Keratinocyte (primary cell): ENCODE data around the gene RAB30. TPM values are rescaled to one million over a fixed set of nuclear protein-coding genes. Genes with fewer than 3 reads are reported as not detected.
A peak's percentile ranks its signal among the peaks of the same experiment; 100 is the strongest.

Source experiments
- DNase-seq: peaks from one replicate; pipeline ENCODE4 v3.0.0-alpha.2; 2011; ENCODE audit warnings: low read depth, missing footprints, low spot score
- FAIRE-seq: peaks from 2 replicates; lab custom pipeline; 2011; peaks lifted over from hg19 to GRCh38; lab: Jason Lieb, UNC
- H2AFZ ChIP-seq: 2 replicates; pipeline ENCODE4 v1.6.0; 2012; ENCODE audit warnings: low read length, control low read depth, inconsistent platforms; ENCODE audit not compliant: control insufficient read depth
- H3K27ac ChIP-seq: 2 replicates; pipeline ENCODE4 v1.5.1; 2011; ENCODE audit warnings: low read length; ENCODE audit not compliant: control insufficient read depth, insufficient read depth
- H3K27me3 ChIP-seq: 3 replicates; pipeline ENCODE4 v1.6.0; 2011; ENCODE audit warnings: low read length; ENCODE audit not compliant: control insufficient read depth, insufficient read depth; ENCODE audit errors: extremely low read depth
- H3K36me3 ChIP-seq, 2 experiments: 2 replicates in 1 of 2; 3 replicates in 1 of 2; pipeline ENCODE4 v1.5.1; 2011; ENCODE audit warnings: low read length in 2 of 2, mild to moderate bottlenecking in 1 of 2; ENCODE audit not compliant: control insufficient read depth in 2 of 2, insufficient read depth in 2 of 2; ENCODE audit errors: extremely low read depth in 1 of 2
- H3K4me1 ChIP-seq: 3 replicates; pipeline ENCODE4 v1.5.1; 2011; ENCODE audit warnings: low read length; ENCODE audit not compliant: control insufficient read depth, insufficient read depth; ENCODE audit errors: extremely low read depth
- H3K4me2 ChIP-seq: 3 replicates; pipeline ENCODE4 v1.6.0; 2011; ENCODE audit warnings: low read depth, low read length; ENCODE audit not compliant: control insufficient read depth, insufficient read depth; ENCODE audit errors: extremely low read depth
- H3K4me3 ChIP-seq, 3 experiments: fragments of 200-600 bp in 1 of 3; sonication (generic) in 1 of 3; 2 replicates in 2 of 3; 3 replicates in 1 of 3; pipeline ENCODE4 v1.5.1; 2011 to 2016; ENCODE audit warnings: low read length in 3 of 3, mild to moderate bottlenecking in 3 of 3, control low read depth in 2 of 3, inconsistent platforms in 1 of 3, low read depth in 1 of 3, mixed read lengths in 1 of 3, mixed run types in 1 of 3, moderate library complexity in 1 of 3; ENCODE audit not compliant: control insufficient read depth in 2 of 3, insufficient read depth in 2 of 3; ENCODE audit errors: extremely low read depth in 1 of 3
- H3K79me2 ChIP-seq: 2 replicates; pipeline ENCODE4 v1.6.0; 2012; ENCODE audit warnings: low read length; ENCODE audit not compliant: control insufficient read depth, insufficient read depth
- H3K9ac ChIP-seq: 3 replicates; pipeline ENCODE4 v1.6.0; 2011; ENCODE audit warnings: low read length; ENCODE audit not compliant: control insufficient read depth, insufficient read depth; ENCODE audit errors: extremely low read depth
- H3K9me1 ChIP-seq: 3 replicates; pipeline ENCODE4 v1.6.0; 2011; ENCODE audit warnings: low read length; ENCODE audit not compliant: control insufficient read depth, insufficient read depth; ENCODE audit errors: extremely low read depth
- H3K9me3 ChIP-seq: 2 replicates; pipeline ENCODE4 v1.5.1; 2012; ENCODE audit warnings: low read depth, low read length; ENCODE audit not compliant: control insufficient read depth
- H4K20me1 ChIP-seq: 3 replicates; pipeline ENCODE4 v1.6.0; 2011; ENCODE audit warnings: low read length; ENCODE audit not compliant: control insufficient read depth, insufficient read depth; ENCODE audit errors: extremely low read depth
- EZH2 ChIP-seq: IDR thresholded peaks from one replicate; pipeline ENCODE4 v1.6.1; 2012; ENCODE audit warnings: inconsistent platforms, mild to moderate bottlenecking, low read length, moderate library complexity
- dilution Hi-C: fragments of 300-500 bp; cut with MboI; formaldehyde crosslinking; loops from one replicate; pipeline ENCODE4 v1.7.0; 2020; ENCODE audit warnings: low sequenced_read_pairs; ENCODE audit not compliant: extremely low pct_ligation_motif_present
- polyA plus RNA-seq, 5 experiments: library from polyadenylated mRNA; depleted of rRNA in 3 of 5; stranded (reverse) in 3 of 5; stranded (forward) in 1 of 5; unstranded in 1 of 5; fragments of >200 nt; gene quantifications; 1 replicate in 1 of 5; 2 replicates in 3 of 5; 3 replicates in 1 of 5; pipeline versions ENCODE4 v1.2.1 to v1.2.3, GENCODE V29; 2011 to 2012; ENCODE audit warnings: missing spikeins in 2 of 5, low read depth in 1 of 5, low replicate concordance in 1 of 5
- TF ChIP-seq, protein P1 (sequence below), 3 experiments: IDR thresholded peaks in 1 of 3; conservative IDR thresholded peaks in 1 of 3; optimal IDR thresholded peaks in 1 of 3; 2 replicates in 2 of 3; 3 replicates in 1 of 3; pipeline versions ENCODE3 to v1.5.1; 2011; ENCODE audit warnings: low read length in 3 of 3, mild to moderate bottlenecking in 3 of 3, moderate library complexity in 2 of 3, control low read depth in 1 of 3, inconsistent platforms in 1 of 3; ENCODE audit not compliant: insufficient read depth in 2 of 3; ENCODE audit errors: extremely low read depth in 1 of 3

Gene RAB30
- polyA plus RNA-seq, 1 donor (not counting 4 experiments of a cell fraction or from before 2014, with no cell fraction given): 9.3 TPM

DNA sequence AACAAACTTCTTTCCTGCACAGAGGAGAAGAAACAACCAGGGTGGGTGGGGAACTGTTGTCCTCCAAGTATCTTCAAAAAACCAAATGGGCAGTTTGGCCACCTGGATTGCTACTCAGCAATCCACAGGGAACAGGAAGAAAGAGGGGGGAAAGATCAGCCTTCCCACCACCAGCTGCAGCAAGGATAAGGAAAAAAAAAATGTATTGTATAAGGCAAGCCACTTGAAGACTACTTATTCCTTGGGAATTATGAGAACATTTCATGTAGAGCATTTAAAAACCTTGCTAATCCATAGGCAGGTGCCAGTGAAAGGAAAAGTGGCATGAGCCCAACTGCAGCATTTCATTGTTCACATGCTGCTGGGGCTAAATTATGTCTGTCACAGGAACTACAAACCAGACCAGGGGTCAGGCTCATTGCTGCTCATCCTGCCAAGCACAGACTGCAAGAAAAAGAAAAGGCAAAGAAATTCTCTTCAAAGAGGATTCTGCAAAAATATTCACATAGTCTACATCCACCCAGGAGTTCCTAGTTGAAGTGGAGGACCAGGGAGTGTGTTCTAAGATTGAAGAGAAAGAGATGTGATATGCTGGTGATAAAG, 2.2 kb downstream of the RAB30 start:
- DNase-seq (no peak), FAIRE-seq (no peak)
- TF ChIP-seq, protein P1, sequence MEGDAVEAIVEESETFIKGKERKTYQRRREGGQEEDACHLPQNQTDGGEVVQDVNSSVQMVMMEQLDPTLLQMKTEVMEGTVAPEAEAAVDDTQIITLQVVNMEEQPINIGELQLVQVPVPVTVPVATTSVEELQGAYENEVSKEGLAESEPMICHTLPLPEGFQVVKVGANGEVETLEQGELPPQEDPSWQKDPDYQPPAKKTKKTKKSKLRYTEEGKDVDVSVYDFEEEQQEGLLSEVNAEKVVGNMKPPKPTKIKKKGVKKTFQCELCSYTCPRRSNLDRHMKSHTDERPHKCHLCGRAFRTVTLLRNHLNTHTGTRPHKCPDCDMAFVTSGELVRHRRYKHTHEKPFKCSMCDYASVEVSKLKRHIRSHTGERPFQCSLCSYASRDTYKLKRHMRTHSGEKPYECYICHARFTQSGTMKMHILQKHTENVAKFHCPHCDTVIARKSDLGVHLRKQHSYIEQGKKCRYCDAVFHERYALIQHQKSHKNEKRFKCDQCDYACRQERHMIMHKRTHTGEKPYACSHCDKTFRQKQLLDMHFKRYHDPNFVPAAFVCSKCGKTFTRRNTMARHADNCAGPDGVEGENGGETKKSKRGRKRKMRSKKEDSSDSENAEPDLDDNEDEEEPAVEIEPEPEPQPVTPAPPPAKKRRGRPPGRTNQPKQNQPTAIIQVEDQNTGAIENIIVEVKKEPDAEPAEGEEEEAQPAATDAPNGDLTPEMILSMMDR (optimal IDR thresholded peaks at IDR 0.05 in 1 of 3, IDR thresholded peaks at IDR 0.05 in 1 of 3, conservative IDR thresholded peaks at IDR 0.05 in 1 of 3; ENCODE audit: extremely low read depth in 1 of 3, insufficient read depth in 2 of 3, low read length in 3 of 3): no peak
- TF ChIP-seq EZH2: no peak
- Histone ChIP-seq H3K4me2 (peak overlapping the region; percentile 95), H3K4me3 (peak overlapping the region in 1 of 3 experiments; percentile 20), H4K20me1 (no peaks in the 10 kb centered on the region), H3K9me1 (no peaks in the 10 kb centered on the region), H3K79me2 (peaks cover 49% of the 10 kb centered on the region), H3K36me3 (peaks cover 0 to 4% of the 10 kb centered on the region in 2 experiments), H3K27me3 (no peaks in the 10 kb centered on the region), H3K4me1 (peaks cover 22% of the 10 kb centered on the region), H3K27ac (no peak overlapping the region), H3K9ac (no peak overlapping the region), H3K9me3 (no peaks in the 10 kb centered on the region), H2AFZ (no peak overlapping the region)
- dilution Hi-C loops: no loop called here

DNA sequence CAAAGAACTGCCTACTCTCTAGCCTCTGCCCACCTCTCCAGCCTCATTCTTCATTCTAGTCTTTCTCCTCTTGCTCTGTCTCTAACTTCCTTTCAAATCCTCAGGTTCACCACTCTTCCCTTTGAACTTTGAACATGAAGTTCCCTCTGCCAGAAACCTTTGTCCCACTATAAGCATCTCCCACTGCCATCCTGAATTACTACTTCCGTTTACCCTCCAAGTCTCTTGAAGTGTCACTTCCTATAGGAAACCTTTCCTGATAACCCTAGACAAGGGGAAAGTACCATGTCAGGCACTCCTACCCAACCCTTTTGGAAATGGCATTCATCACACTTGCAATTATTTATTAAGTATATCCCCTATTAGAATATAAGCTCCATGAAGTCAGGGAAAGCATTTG, 3.1 kb downstream of the RAB30 start:
- TF ChIP-seq, protein P1 (optimal IDR thresholded peaks at IDR 0.05 in 1 of 3, IDR thresholded peaks at IDR 0.05 in 1 of 3, conservative IDR thresholded peaks at IDR 0.05 in 1 of 3; ENCODE audit: extremely low read depth in 1 of 3, insufficient read depth in 2 of 3, low read length in 3 of 3): no peak
- no peak for TF ChIP-seq EZH2
- Histone ChIP-seq H3K27ac (no peak overlapping the region), H3K4me1 (peaks cover 22% of the 10 kb centered on the region), H2AFZ (no peak overlapping the region), H3K27me3 (no peaks in the 10 kb centered on the region), H3K4me2 (no peak overlapping the region), H3K4me3 (no peak overlapping the region), H4K20me1 (no peaks in the 10 kb centered on the region), H3K9me3 (no peaks in the 10 kb centered on the region), H3K9ac (no peak overlapping the region), H3K36me3 (no peaks in the 10 kb centered on the region), H3K79me2 (peaks cover 44% of the 10 kb centered on the region), H3K9me1 (no peaks in the 10 kb centered on the region)
- FAIRE-seq (no peak), DNase-seq (no peak)
- dilution Hi-C loops: no loop called here
